ENCODE measurements around the gene GPRIN3.

GPRIN3 gene

DNA sequence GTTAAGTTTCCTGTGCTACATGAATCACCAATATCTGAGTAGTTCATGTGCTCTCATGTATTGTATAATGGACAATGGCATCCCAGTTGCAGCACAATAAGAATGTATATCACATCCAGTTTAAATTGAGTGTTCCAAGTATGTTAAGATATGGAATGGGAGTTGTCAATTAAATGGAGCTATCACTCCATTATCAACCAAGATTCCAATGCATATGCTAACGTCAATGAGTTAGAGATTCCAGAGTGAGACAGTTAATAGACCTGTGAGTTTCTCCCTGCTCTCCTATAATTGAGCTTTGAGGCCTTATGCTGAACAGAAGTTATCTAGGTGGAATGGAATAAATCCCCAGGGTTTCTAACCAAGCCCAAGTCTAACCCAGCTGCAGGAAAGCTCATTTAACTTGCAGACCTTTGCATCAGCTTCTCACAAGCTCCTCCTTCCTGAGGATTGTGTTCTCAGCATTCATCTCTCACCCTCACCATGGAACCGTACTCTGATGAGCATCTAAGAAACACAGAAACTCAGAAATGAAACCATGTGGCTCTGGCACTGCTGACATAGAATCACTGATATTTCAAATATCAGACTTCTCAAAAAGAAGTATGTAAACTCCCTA lies 111.4 kb downstream of the GPRIN3 start:
- H3K36me3 ChIP-seq (ENCODE audit: insufficient read depth, low read length) = no peaks in the 10 kb centered on the region
- H3K27ac ChIP-seq (ENCODE audit: low read length) = no peak overlapping the region
- DNase-seq = no peak
- no peak for TF ChIP-seq EZH2 (IDR thresholded peaks at IDR 0.05; ENCODE audit: borderline replicate concordance, low read depth, low read length, severe bottlenecking)
- TF ChIP-seq CTCF (IDR thresholded peaks at IDR 0.05; ENCODE audit: borderline replicate concordance, extremely low read depth, low read length, poor library complexity, severe bottlenecking) = no peak
- H3K27me3 ChIP-seq (ENCODE audit: insufficient read depth, low read length, poor library complexity) = no peaks in the 10 kb centered on the region
- no peaks in the 10 kb centered on the region for H3K9me3 ChIP-seq (ENCODE audit: insufficient read depth, low read length, severe bottlenecking)
- H2AFZ ChIP-seq (ENCODE audit: low read depth, low read length) = no peak overlapping the region
- H3K9ac ChIP-seq (ENCODE audit: low read depth, low read length) = no peak overlapping the region
- H3K79me2 ChIP-seq (ENCODE audit: insufficient read depth, low read length) = no peaks in the 10 kb centered on the region
- no peaks in the 10 kb centered on the region for H3K4me1 ChIP-seq (ENCODE audit: insufficient read depth, low read length)
- no peak for ATAC-seq (ENCODE audit: insufficient read depth, low read depth)
- H4K20me1 ChIP-seq (ENCODE audit: insufficient read depth, low read length) = no peaks in the 10 kb centered on the region
- H3K4me2 ChIP-seq (ENCODE audit: insufficient read depth, low read length) = no peak overlapping the region
- no peak overlapping the region for H3K4me3 ChIP-seq (ENCODE audit: low read depth in 1 of 2, low read length in 2 of 2)

- no peak for TF ChIP-seq EZH2 (IDR thresholded peaks at IDR 0.05; ENCODE audit: borderline replicate concordance, low read depth, low read length, severe bottlenecking)
- TF ChIP-seq CTCF (IDR thresholded peaks at IDR 0.05; ENCODE audit: borderline replicate concordance, extremely low read depth, low read length, poor library complexity, severe bottlenecking) = no peak
- H3K27ac ChIP-seq (ENCODE audit: low read length) = no peak overlapping the region
- H3K9ac ChIP-seq (ENCODE audit: low read depth, low read length) = no peak overlapping the region
- no peaks in the 10 kb centered on the region for H3K4me1 ChIP-seq (ENCODE audit: insufficient read depth, low read length)
- H3K9me3 ChIP-seq (ENCODE audit: insufficient read depth, low read length, severe bottlenecking) = no peaks in the 10 kb centered on the region
- no peaks in the 10 kb centered on the region for H3K27me3 ChIP-seq (ENCODE audit: insufficient read depth, low read length, poor library complexity)
- no peak overlapping the region for H2AFZ ChIP-seq (ENCODE audit: low read depth, low read length)
- no peak for ATAC-seq (ENCODE audit: insufficient read depth, low read depth)
- no peak overlapping the region for H3K4me3 ChIP-seq (ENCODE audit: low read depth in 1 of 2, low read length in 2 of 2)
- no peak for DNase-seq
- no peak overlapping the region for H3K4me2 ChIP-seq (ENCODE audit: insufficient read depth, low read length)
- no peaks in the 10 kb centered on the region for H3K79me2 ChIP-seq (ENCODE audit: insufficient read depth, low read length)
- H3K36me3 ChIP-seq (ENCODE audit: insufficient read depth, low read length) = no peaks in the 10 kb centered on the region
- H4K20me1 ChIP-seq (ENCODE audit: insufficient read depth, low read length) = no peaks in the 10 kb centered on the region
These were observed 113.8 kb downstream of the GPRIN3 start for GRCh38 chr4:89193843-89194242.

Data from DND-41 (cell line).